ENCODE results near the gene MRPL52. TPM values are rescaled to one million over a fixed set of nuclear protein-coding genes. Genes with fewer than 3 reads are reported as not detected.

Gene MRPL52
- total and polyA plus RNA-seq, 2 of the 13 experiments (the other 11 are each of a cell fraction or from before 2014, with no cell fraction given), result 118 to 329 TPM

DNA sequence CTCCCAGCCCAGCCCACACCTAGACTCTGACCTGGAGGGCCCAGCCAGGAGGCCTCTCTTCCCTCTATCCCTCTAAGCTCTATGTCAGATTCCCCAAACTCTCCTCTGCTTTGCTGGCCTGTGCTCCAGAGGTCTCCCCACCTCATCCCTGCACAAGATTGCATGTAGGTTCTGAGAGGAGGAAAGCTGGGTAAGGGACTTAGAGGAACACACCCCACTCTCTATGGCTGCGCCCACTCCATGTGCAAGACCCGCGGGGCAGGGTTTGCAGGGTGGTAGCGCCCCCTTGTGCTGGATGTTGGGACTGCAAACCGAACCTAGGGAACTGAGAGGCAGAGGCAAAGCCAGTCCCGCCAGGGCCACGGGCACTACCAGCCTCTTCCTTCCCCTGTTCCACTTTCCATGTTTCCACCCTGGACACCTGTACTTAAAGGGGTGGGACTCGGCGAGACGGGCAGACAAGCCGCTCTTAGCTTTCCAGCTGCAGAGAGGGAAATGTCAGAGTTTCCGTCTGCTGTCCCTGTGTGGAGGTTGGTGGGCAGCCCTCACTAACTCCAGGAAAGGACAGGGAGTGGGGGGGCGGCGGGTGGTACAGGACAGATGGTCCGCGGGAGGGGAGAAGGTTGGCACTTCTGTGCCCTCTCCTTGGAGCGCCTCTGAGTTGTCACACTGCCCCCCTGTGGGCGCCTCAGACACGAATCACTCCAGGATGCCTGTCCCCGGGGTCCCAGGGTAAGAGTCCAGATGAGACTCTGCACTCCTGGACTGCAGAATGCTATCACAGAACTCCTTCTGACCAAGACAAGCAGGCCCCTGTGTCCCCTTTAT is 23.5 kb downstream of the MRPL52 start (continued):
- TF ChIP-seq, protein P1, sequence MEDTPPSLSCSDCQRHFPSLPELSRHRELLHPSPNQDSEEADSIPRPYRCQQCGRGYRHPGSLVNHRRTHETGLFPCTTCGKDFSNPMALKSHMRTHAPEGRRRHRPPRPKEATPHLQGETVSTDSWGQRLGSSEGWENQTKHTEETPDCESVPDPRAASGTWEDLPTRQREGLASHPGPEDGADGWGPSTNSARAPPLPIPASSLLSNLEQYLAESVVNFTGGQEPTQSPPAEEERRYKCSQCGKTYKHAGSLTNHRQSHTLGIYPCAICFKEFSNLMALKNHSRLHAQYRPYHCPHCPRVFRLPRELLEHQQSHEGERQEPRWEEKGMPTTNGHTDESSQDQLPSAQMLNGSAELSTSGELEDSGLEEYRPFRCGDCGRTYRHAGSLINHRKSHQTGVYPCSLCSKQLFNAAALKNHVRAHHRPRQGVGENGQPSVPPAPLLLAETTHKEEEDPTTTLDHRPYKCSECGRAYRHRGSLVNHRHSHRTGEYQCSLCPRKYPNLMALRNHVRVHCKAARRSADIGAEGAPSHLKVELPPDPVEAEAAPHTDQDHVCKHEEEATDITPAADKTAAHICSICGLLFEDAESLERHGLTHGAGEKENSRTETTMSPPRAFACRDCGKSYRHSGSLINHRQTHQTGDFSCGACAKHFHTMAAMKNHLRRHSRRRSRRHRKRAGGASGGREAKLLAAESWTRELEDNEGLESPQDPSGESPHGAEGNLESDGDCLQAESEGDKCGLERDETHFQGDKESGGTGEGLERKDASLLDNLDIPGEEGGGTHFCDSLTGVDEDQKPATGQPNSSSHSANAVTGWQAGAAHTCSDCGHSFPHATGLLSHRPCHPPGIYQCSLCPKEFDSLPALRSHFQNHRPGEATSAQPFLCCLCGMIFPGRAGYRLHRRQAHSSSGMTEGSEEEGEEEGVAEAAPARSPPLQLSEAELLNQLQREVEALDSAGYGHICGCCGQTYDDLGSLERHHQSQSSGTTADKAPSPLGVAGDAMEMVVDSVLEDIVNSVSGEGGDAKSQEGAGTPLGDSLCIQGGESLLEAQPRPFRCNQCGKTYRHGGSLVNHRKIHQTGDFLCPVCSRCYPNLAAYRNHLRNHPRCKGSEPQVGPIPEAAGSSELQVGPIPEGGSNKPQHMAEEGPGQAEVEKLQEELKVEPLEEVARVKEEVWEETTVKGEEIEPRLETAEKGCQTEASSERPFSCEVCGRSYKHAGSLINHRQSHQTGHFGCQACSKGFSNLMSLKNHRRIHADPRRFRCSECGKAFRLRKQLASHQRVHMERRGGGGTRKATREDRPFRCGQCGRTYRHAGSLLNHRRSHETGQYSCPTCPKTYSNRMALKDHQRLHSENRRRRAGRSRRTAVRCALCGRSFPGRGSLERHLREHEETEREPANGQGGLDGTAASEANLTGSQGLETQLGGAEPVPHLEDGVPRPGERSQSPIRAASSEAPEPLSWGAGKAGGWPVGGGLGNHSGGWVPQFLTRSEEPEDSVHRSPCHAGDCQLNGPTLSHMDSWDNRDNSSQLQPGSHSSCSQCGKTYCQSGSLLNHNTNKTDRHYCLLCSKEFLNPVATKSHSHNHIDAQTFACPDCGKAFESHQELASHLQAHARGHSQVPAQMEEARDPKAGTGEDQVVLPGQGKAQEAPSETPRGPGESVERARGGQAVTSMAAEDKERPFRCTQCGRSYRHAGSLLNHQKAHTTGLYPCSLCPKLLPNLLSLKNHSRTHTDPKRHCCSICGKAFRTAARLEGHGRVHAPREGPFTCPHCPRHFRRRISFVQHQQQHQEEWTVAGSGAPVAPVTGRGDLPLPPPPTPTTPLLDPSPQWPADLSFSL (CRISPR knock-in tag; IDR thresholded peaks at IDR 0.05), result no peak
- TF ChIP-seq ZFP90 (CRISPR knock-in tag; IDR thresholded peaks at IDR 0.05; ENCODE audit: borderline replicate concordance) (peak; percentile 94), KLF6 (CRISPR knock-in tag; IDR thresholded peaks at IDR 0.05) (peak; percentile 55; the same call in 1 of the 2 replicates), ZBTB20 (CRISPR knock-in tag; IDR thresholded peaks at IDR 0.05; ENCODE audit: borderline replicate concordance, low read depth) (peak; percentile 78; the same call in 1 of the 2 replicates), ZNF232 (CRISPR knock-in tag; IDR thresholded peaks at IDR 0.05; ENCODE audit: borderline replicate concordance) (0 out of 2 replicates have a peak, but pooled peaks have one; percentile 39), PAX8 (CRISPR knock-in tag; IDR thresholded peaks at IDR 0.05; ENCODE audit: borderline replicate concordance) (peak; percentile 99), TARDBP (CRISPR knock-in tag; IDR thresholded peaks at IDR 0.05) (peak; percentile 93), EHMT2 (IDR thresholded peaks at IDR 0.05; ENCODE audit: borderline replicate concordance, low read depth, low read length) (peak; percentile 91; the same call in 1 of the 2 replicates), CCDC6 (CRISPR knock-in tag; IDR thresholded peaks at IDR 0.05) (peak; percentile 67), ZFX (CRISPR knock-in tag; IDR thresholded peaks at IDR 0.05; ENCODE audit: low read depth) (peak; percentile 92), ZMYM4 (CRISPR knock-in tag; IDR thresholded peaks at IDR 0.05) (peak; percentile 88), ETV5 (CRISPR knock-in tag; IDR thresholded peaks at IDR 0.05; ENCODE audit: borderline replicate concordance) (no peak; the same call in 1 of the 2 replicates), HHEX (CRISPR knock-in tag; IDR thresholded peaks at IDR 0.05) (no peak; the same call in 1 of the 2 replicates), SNRNP70 (IDR thresholded peaks at IDR 0.05; ENCODE audit: low read depth, low read length) (no peak), AGO1 (IDR thresholded peaks at IDR 0.05; ENCODE audit: low read depth, low read length, poor library complexity, severe bottlenecking) (peak; percentile 52)
- TF ChIP-seq, protein P2, sequence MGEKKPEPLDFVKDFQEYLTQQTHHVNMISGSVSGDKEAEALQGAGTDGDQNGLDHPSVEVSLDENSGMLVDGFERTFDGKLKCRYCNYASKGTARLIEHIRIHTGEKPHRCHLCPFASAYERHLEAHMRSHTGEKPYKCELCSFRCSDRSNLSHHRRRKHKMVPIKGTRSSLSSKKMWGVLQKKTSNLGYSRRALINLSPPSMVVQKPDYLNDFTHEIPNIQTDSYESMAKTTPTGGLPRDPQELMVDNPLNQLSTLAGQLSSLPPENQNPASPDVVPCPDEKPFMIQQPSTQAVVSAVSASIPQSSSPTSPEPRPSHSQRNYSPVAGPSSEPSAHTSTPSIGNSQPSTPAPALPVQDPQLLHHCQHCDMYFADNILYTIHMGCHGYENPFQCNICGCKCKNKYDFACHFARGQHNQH (CRISPR knock-in tag; IDR thresholded peaks at IDR 0.05), result peak; percentile 77; the same call in 1 of the 2 replicates
- TF ChIP-seq, protein P3, sequence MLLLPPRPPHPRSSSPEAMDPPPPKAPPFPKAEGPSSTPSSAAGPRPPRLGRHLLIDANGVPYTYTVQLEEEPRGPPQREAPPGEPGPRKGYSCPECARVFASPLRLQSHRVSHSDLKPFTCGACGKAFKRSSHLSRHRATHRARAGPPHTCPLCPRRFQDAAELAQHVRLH (CRISPR knock-in tag; IDR thresholded peaks at IDR 0.05; ENCODE audit: borderline replicate concordance, low read depth), result peak; percentile 95
- TF ChIP-seq, protein P4, sequence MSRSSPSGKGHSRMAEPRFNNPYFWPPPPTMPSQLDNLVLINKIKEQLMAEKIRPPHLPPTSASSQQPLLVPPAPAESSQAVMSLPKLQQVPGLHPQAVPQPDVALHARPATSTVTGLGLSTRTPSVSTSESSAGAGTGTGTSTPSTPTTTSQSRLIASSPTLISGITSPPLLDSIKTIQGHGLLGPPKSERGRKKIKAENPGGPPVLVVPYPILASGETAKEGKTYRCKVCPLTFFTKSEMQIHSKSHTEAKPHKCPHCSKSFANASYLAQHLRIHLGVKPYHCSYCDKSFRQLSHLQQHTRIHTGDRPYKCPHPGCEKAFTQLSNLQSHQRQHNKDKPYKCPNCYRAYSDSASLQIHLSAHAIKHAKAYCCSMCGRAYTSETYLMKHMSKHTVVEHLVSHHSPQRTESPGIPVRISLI (CRISPR knock-in tag; IDR thresholded peaks at IDR 0.05; ENCODE audit: borderline replicate concordance), result peak; percentile 87; the same call in 1 of the 2 replicates
- TF ChIP-seq, protein P5, sequence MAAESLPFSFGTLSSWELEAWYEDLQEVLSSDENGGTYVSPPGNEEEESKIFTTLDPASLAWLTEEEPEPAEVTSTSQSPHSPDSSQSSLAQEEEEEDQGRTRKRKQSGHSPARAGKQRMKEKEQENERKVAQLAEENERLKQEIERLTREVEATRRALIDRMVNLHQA (CRISPR knock-in tag; IDR thresholded peaks at IDR 0.05), result no peak

Data from HepG2 (cell line).